DMS153 treated with DMSO at 0.1 percent for 48 hours (cell line): Measurements from ENCODE around the gene CENPL.
"Not testable (repeated sequence)": the region's sequence is repeated elsewhere in the genome, so short reads cannot be mapped to it uniquely, and the experiment has no call there.

ENCODE experiments used
- DNase-seq: peaks from one replicate; lab custom pipeline; 2025; ENCODE audit not compliant: unreplicated experiment; lab: John Stamatoyannopoulos, UW

Gene CENPL

GRCh38 chr1:173859547-173859946 lies 34.9 kb upstream of the CENPL start:
- not testable (repeated sequence) for DNase-seq

- no peak for DNase-seq
These were observed 32.8 kb upstream of the CENPL start for GRCh38 chr1:173857363-173857917.

GRCh38 chr1:173856903-173857302 lies 32.2 kb upstream of the CENPL start:
- DNase-seq = no peak

GRCh38 chr1:173856014-173856413 lies 31.3 kb upstream of the CENPL start:
- no peak for DNase-seq

- no peak for DNase-seq
These were observed 28.4 kb upstream of the CENPL start for GRCh38 chr1:173853074-173853473.

GRCh38 chr1:173852105-173852504 lies 27.4 kb upstream of the CENPL start:
- DNase-seq = no peak

- DNase-seq = no peak
These were observed 8.1 kb upstream of the CENPL start for GRCh38 chr1:173832748-173833147.

- no peak for DNase-seq
These were observed 2.9 kb upstream of the CENPL start for GRCh38 chr1:173827611-173828010.

- no peak for DNase-seq
These were observed 835 bp downstream of the CENPL start for GRCh38 chr1:173823781-173824314.

GRCh38 chr1:173821680-173822079 lies 3.0 kb downstream of the CENPL start:
- DNase-seq = no peak

- DNase-seq = no peak
These were observed 6.2 kb downstream of the CENPL start for GRCh38 chr1:173818459-173818858.

- not testable (repeated sequence) for DNase-seq
These were observed 11.0 kb downstream of the CENPL start for GRCh38 chr1:173813654-173814053.

- no peak for DNase-seq
These were observed 21.7 kb downstream of the CENPL start for GRCh38 chr1:173802961-173803360.

GRCh38 chr1:173799995-173800394 lies 24.7 kb downstream of the CENPL start:
- not testable (repeated sequence) for DNase-seq

GRCh38 chr1:173798078-173798477 lies 26.6 kb downstream of the CENPL start:
- DNase-seq = no peak

- no peak for DNase-seq
These were observed 34.8 kb downstream of the CENPL start for GRCh38 chr1:173789841-173790240.

- DNase-seq = no peak
These were observed 39.7 kb downstream of the CENPL start for GRCh38 chr1:173784997-173785396.

- DNase-seq = no peak
These were observed 44.7 kb downstream of the CENPL start for GRCh38 chr1:173779936-173780335.

GRCh38 chr1:173775578-173776226 lies 49.0 kb downstream of the CENPL start:
- DNase-seq = no peak

- DNase-seq = no peak
These were observed 53.1 kb downstream of the CENPL start for GRCh38 chr1:173771560-173771959.

- DNase-seq = not testable (repeated sequence)
These were observed 54.4 kb downstream of the CENPL start for GRCh38 chr1:173770330-173770729.

- no peak for DNase-seq
These were observed 55.9 kb downstream of the CENPL start for GRCh38 chr1:173768827-173769226.

- DNase-seq = no peak
These were observed 56.5 kb downstream of the CENPL start for GRCh38 chr1:173768206-173768605.
